ENCODE data around the gene GTF2A2. TPM values are rescaled to one million over a fixed set of nuclear protein-coding genes. Genes with fewer than 3 reads are reported as not detected.
"Not testable (repeated sequence)": the region's sequence is repeated elsewhere in the genome, so short reads cannot be mapped to it uniquely, and the experiment has no call there.

Gene GTF2A2
- polyA plus RNA-seq, 1 donor, result 97.9 TPM

DNA sequence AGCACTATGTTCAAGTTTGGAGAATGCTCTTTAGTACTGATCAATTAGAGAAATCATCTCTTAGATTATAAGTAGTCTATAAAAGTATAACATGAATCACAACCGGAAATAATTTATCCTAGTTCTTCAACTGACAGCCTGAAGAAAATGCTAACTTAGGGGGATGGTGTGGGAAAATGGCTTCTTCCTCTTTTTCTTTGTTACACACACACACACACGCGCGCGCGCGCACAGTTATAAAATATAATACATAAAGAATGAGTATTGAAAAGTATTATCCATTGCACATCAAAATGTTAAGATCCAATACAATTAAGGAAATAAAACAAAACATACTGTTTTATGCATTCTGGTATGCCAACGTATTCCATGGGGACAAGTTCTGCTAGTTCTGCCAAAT, 11.2 kb upstream of the GTF2A2 start:
- no peak for DNase-seq

DNA sequence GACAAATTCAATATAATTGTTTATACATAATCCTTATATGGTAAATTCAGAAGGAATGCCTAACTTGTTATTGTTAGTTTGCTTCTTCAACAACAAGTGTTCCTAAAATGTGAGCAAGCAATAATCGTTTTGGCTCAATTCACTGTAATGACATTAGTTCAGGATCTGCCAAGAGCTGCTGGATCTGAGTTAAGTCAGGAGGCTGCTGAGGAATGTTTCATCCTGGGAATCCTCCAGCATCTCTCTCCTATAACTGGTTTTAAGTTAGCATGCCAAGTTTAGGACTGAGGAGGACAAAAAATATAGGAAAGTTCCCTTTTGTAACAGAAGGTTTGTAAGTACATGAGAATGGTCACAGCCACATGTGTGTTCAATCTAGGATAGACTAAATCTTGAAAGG, 4.9 kb upstream of the GTF2A2 start:
- peak; percentile 84 for DNase-seq

DNA sequence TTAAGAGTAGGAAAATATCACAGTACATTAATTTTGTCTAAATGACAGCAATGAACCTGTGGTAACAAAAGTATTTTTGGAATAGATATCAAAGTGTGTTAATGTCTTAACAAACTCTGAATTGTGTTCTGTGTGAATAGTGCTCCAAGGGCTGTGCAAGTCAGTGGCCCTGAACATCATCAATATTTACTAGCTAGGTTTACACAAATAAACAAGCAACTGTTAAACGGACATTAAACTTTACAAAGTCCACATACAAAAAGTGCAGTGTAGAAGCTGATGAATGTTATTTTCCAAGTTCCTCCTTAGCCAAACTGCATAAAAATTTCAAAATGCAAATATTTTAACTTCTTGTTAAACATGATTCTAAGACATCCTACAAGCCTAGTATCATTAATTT, 2.1 kb upstream of the GTF2A2 start:
- DNase-seq, result no peak

DNA sequence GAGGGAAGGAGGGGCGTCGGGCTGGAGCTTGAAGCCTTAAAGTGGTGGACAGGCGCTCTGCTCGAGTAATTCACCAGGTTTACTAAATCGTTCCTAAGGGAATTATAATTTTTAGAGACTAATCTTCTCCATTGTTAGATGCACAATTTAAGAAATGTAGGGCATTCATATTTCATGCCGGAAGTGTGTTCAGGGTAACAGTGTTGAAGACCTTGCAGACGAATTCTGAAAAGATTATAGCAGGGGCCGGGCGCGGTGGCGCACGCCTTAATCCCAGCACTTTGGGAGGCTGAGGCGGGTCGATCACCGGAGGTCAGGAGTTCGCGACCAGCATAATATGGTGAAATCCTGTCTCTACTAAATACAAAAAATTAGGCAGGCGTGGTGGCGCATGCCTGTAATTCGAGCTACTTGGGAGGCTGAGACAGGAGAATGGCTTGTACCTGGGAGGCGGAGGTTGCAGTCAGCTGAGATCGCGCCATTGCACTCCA, 365 bp upstream of the GTF2A2 start:
- no peak for DNase-seq

DNA sequence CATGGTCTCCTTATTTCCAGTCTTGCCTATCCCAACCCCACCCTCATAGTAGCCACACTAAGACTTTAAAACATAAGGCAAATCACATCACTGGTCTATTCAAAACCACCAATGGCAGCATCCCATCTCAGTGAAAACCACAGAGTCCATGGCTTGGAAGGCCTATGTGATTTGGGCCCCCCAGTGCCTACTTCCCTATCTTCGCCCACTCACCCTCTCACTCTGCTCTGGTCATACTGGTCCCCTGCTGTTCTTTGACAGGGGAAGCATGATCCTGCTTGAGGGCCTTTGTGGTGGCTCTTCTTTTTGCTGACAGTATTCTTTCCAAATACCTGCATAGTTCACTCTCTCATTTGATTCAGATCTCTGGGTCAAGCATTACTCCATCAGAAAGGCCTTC, 3.3 kb downstream of the GTF2A2 start:
- DNase-seq, result no peak

DNA sequence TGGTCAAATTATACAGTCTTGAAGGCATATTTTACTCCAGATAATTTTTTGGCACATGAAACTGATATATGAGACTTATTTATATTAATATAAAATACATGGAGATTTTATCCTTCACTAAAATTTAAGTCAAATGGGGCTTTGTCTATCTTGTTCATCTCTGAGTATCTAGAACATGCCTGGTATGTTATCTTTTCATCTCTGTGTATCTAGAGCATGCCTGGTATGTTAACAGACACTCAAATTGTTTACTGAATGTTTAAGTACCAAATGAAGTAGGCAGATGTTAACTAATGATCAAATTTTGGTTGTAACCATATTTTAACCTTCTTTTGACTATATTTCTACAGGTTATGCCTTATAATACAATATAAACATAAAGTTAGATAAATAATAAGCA, 7.7 kb downstream of the GTF2A2 start:
- no peak for DNase-seq

DNA sequence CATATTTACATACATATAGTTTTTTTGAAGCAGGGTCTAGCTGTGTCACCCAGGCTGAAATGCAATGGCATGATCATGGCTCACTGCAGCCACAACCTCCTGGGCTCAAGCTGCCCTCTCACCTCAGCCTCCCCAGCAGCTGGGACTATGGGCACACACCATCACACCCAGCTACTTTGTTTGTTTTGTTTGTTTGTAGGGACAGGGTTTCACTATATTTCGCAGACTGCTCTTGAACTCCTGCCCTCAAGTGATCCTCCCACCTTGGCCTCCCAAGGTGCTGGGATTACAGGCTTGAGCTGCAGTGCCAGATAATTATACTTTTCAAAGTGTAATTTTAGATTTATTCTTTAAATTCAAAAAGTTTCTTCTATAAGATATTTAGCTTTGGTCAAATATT, 10.2 kb downstream of the GTF2A2 start:
- no peak for DNase-seq

DNA sequence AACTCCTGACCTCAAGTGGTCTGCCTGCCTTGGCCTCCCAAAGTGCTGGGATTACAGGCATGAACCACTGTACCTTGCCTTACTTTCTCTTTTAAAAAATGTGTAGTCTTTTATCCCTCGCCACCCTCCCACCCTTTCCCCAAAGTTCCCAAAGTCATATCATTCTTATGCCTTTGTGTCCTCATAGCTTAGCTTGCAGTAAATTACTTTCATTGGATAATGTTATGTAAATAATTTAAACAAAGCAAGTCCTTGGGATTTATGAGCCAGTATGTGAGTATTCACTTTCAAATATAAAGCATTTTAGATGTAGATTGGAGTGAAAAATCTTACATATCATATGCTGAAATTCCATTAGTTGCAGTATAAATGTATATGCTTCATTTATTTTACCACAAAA, 11.0 kb downstream of the GTF2A2 start:
- DNase-seq, result no peak

DNA sequence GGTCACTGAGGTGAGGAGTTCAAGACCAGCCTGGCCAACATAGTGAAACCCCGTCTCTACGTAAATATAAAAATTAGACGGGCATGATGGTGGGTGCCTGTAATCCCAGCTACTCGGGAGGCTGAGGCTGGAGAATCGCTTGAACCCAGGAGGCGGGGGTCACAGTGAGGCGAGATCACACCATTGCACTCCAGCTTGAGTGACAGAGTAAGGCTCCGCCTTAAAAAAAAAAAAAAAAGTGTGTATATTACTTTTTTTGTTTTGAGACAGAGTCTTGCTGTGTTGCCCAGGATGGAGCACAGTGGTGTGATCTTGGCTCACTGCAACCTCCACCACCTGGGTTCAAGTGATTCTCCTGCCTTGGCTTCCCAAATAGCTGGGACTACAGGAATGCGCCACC, 11.5 kb downstream of the GTF2A2 start:
- not testable (repeated sequence) for DNase-seq

DNA sequence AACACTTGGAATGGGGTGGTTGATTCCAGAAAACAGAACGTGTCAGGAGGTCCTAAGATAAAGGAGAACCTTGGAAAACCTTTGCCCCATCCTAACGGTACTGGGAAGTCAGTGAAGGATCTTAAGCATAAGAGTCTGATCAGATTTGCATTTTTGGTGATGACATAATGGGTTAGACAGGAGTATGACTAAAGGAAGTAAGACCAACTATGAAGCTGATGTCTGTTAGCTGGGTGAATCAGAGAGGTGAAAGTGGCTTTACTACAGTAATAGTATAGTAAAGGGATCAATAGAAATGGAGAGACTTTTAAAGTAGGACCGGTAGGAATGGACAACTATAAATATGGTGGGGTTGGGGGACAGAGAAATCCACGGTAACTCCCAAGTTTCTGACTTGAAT, 12.6 kb downstream of the GTF2A2 start:
- no peak for DNase-seq

DNA sequence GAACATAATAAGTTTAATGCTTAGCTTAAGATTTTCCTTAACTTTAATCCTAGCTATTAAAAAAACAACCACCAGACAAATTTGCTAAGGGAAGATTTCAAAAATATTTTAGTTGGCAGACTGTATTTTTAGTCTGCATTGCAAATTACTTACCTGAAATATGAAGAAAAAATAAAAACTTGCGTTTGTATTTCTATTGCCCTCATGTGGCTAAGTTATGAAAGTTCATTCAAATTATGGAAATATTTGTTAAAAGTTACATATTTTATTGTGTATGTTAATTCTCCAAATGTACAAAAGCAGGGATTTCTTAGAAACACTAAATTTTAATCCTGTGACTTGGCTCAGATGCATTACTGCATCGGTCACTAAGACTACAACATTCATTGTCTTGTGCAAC, 15.0 kb downstream of the GTF2A2 start:
- no peak for DNase-seq

DNA sequence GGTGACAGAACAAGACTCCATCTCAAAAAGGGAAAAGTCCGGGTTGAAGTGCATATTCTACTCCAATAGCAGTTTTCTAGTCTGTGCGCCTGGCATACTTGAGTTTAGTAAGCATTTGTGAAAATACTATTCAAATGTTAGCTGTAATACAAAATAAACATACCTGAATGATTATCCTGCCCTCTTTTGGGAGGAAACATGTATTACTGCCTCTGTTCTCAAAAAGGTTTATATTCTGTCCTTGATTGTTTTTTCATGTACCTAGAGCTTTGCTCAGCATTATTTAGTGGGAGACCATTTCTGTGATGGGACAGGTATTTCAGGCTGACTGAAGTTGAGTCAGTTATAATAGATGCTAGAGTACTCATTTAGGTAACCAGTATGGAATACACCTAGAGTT, 19.8 kb downstream of the GTF2A2 start:
- DNase-seq, result not testable (repeated sequence)

DNA sequence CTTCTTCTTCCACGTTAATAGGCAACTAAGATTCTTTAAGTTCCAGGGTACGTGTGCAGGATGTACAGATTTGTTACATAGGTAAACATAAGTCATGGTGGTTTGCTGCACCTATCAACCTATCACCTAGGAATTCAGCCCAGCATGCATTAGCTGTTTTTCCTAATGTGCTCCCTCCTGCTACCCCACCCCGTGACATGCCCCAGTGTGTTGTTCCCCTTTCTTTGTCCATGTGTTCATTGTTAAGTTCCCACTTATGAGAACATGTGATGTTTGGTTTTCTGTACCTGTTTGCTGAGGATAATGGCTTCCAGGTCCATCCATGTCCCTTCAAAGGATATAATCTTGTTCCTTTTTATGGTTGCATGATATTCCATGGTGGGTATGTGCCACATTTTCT, 21.1 kb downstream of the GTF2A2 start:
- no peak for DNase-seq

DNA sequence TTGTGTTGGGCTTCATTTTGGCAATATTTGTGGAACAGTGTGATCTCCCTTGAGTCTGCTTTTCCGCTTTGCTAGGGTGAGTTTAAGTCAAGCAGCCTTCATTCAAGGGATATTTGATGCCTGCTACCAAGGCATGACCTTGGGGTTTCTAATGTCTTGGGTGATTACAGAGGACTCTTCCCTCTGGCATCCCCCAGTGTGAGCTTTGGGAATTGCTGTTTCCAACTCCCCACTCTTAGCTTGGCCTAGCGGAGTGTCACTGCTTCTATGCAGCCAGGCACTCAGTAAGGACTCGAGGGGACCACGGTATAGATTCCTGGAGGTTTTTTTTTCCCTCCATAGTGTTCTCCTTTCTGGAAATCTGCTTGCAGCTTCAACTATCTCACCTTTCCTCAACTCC, 24.6 kb downstream of the GTF2A2 start:
- DNase-seq, result no peak

DNA sequence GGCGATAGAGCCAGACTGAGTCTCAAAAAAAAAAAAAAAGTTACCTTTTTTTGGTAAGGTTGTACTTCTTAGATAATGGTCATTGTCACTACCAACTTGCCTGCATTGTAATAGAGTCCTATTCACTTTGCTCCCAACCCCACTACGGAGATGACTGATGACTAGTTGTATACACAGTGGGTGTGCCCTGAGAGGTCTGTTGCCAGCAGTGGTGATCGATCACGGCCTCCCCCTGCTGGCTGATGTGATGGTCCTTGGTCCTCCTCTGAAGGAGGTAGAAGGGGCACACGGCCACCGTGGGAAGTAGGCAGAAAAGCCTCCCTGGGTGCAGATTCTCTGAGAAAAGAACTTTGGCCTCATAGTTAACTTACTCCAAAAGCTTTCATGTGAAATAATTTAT, 35.0 kb downstream of the GTF2A2 start:
- no peak for DNase-seq

DNA sequence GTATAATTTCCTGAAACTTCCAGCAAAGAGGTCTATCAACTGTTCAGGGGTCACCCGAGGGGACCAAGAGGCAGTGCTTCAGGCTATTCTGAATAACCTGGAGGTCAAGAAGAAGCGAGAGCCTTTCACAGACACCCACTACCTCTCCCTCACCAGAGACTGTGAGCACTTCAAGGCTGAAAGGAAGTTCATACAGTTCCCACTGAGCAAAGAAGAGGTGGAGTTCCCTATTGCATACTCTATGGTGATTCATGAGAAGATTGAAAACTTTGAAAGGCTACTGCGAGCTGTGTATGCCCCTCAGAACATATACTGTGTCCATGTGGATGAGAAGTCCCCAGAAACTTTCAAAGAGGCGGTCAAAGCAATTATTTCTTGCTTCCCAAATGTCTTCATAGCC, 38.9 kb downstream of the GTF2A2 start:
- DNase-seq, result no peak

DNA sequence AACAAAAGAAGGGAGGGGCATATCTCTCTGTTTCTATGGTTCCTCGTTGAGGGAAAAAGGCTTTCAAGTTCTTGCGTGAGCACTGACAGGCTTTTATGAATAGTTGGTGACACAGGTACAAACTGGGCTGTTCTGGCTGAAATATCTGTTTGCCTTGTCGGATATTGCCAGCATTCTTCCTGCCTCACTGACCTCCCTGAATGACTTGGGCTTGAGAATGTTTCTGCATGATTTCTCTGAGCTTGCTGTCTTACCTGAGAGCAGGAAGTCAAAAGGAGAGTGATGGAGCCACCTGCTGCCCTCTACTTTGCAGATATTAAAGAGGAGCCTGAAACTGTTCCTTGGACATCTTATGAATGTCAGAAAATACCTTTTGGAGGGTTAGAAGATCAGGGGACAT, 40.9 kb downstream of the GTF2A2 start:
- no peak for DNase-seq

DNA sequence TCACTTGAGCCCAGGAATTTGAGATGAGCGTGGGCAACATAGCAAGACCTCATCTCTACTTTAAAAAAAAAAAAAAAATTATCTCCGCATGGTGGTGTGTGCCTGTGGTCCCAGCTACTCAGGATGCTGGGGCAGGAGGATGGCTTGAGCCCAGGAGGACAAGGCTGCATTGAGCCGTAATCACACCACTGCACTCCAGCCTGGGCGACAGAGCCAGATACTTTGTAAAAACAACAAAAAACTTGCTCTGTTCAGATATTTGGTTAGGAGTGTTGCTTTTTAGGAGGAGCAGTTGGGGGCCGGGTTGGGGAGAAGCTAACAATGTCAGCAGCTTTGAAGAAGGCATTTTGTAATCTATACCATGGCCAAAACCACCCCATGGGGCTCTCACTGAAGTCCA, 41.7 kb downstream of the GTF2A2 start:
- no peak for DNase-seq

DNA sequence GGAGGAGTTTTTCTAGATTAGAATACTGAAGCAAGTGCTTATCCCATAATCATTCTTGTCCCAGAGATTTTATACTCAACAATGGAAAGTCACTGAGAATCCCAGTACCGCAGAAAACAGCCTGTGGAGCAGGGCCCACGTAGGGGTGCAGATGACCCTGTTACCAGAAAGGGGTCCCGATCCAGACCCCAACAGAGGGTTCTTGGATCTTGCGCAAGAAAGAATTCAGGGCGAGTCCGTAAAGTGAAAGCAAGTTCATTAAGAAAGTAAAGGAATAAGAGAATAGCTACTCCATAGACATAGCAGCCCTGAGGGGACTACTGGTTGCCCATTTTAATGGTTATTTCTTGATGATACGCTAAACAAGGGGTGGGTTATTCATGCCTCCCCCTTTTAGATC, 43.2 kb downstream of the GTF2A2 start:
- DNase-seq, result no peak

DNA sequence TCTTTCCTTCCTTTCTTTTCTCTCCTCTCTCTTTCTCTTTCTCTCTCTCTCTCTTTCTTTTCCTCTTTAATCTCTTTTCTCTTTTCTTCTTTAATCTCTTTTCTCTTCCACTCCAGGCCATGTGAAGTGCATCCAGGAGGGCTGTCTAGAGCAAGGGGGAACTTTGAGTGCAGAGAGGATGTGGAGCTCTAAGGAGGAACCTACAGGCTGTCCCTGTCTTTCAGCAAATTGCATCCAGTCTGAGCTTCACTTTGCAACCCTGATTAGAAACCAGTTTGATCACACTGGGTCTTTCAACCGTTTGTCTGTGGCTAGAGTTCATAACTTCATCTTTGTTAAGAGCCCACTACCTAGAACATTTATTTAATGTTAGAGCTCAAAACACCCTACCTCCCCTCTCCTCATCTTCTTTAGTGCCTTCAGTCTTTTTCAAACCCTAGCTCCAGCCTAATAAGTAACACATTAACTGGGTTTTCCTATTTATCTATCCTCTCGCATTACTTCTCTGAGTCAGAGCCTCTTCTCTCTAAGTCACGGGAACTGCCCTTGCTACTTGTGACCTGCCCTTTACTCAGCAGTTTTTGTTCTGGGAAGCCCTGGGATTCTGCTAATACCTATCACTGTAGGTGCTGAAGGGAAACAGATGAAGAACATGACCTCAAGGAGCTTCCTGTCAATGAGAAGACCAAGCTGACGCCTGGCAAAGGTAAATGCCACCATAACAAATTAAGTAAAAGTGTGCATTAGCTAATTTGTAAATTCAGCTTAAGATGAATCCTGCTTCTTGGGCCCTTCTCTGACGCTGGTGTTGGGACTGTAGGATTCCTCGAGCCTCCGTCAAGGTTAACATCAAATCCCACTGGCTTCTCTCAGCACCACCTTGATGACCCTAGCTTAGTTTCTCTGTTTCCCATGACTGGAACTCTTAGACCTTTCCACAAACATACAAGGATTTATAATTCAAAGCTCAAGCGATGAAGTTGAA, 45.7 kb downstream of the GTF2A2 start, which contains the start of gene GCNT3:
Gene GCNT3, plus strand, starts transcription at position 508 of the 985 bp plus-strand sequence. CDS start 6,456 bp downstream, outside the sequence.
- no peak for DNase-seq

DNA sequence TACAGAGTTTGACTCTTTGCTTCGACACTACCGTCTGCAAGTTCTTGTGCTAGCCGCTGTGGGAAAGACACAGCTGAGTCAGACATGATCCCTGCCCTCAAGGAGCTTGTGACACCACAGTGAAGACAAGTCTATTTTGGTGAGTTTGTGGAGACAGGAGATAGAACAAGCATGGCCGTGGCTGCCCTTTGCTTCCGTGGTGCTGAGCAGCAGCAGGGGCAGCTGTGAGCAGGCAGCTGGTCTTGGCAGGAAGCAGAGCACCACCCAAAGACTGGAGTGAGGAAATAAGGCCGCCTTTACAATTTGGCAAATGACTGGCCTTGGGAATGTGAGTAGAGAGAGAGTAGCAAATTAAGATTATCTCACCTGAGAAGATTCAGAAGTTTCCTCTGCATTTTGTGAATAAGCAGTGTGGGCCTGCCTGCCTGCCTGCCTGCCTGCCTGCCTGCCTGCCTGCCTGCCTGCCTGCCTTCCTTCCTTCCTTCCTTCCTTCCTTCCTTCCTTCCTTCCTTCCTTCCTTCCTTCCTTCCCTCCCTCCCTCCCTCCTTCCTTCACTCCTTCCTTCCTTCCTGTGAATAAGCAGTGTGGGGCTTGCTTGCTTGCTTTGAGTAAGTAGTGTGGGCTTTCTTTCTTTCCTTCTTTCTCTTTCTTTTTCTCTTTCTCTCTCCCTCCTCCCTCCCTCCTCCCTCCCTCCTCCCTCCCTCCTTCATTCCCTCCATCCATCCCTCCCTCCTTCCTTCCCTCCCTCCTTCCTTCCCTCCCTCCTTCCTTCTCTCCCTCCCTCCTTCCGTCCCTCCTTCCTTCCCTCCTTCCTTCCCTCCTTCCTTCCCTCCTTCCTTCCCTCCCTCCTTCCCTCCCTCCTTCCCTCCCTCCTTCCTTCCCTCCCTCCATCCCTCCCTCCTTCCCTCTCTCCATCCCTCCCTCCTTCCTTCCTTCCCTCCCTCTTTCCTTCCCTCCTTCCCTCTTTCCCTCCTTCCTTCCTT, 47.3 kb downstream of the GTF2A2 start:
- DNase-seq, result no peak

DNA sequence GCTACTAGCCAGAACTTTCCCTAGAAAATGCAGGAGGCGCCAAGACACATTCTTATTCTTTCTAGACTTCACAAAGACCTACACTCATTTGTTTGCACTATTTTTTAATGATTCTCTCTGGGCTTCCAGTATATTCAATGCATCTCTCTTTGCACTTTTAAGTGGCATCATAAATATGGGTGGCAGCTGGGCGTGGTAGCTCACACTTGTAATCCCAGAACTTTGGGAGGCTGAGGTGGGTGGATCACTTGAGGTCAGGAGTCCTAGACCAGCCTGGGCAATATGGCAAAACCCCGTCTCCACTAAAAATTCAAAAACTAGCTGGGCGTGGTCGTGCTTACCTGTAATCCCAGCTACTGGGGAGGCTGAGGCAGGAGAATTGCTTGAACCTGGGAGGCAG, 51.3 kb downstream of the GTF2A2 start:
- no peak for DNase-seq

DNA sequence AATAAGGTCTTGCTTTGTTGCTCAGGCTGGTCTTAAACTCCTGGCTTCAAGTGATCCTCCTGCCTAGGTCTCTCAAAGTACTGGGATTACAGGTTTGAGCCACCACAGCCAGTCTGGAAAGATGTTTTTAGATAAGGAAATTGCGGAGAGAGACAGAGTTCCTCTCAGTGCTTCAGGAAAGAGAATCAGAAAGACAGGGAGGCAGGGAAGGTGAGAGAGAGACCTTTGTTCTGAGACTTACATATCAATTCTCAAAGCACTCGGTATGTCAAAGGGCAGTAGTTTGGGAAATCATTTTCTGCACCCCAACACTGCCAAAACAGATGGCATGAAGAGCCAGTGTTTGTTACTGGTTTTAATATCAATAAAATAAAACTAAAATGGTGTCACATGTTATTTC, 58.9 kb downstream of the GTF2A2 start:
- DNase-seq, result no peak

Data from hindlimb muscle (tissue), 1 donor.